ENCODE results near the gene TTLL4. TPM values are rescaled to one million over a fixed set of nuclear protein-coding genes. Genes with fewer than 3 reads are reported as not detected.

TTLL4 gene
- total and polyA plus RNA-seq, 2 donors, result 8.8 to 9.4 TPM

DNA sequence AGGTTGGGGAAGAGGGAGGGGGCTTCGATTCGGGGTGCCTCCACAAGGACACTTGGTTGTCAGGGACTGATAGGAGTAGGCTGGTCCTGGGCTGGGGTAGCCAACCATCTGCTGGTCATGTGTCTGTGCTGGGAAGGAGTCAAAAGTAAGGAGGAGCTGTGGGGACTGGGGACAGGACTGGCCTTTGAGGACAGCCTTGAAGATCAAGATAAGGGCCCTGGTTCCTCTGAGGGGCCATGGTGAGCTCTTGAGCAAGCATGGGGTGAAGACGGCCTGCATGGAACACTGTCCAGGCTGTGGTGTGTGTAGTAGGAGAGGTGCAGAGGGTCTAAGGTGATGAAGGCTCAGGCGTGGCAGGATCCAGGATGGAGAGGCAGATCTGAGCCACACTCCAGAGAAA is 73.1 kb downstream of the TTLL4 start:
- Histone ChIP-seq H3K4me1 (ENCODE audit: control insufficient read depth in 2 of 2, insufficient read depth in 2 of 2, low read length in 2 of 2) (no peaks in the 10 kb centered on the region), H3K27ac (ENCODE audit: low read depth in 1 of 2, low read length in 1 of 2) (peak overlapping the region in 1 of 2 donors; percentile 5), H3K9me3 (ENCODE audit: control insufficient read depth in 2 of 2, insufficient read depth in 1 of 2, low read length in 1 of 2) (no peaks in the 10 kb centered on the region), H3K27me3 (ENCODE audit: control insufficient read depth in 2 of 2, insufficient read depth in 1 of 2, low read length in 1 of 2) (peaks cover 33 to 46% of the 10 kb centered on the region in 2 donors), H3K4me3 (ENCODE audit: low read length in 2 of 2) (no peak overlapping the region), H3K36me3 (ENCODE audit: control insufficient read depth in 2 of 2, insufficient read depth in 2 of 2, low read length in 1 of 2) (no peaks in the 10 kb centered on the region)
- DNase-seq (ENCODE audit: low read depth in 6 of 9, low spot score in 9 of 9), result no peak
- 92% methylated on average over 4 of the region's 4 CpGs for WGBS

DNA sequence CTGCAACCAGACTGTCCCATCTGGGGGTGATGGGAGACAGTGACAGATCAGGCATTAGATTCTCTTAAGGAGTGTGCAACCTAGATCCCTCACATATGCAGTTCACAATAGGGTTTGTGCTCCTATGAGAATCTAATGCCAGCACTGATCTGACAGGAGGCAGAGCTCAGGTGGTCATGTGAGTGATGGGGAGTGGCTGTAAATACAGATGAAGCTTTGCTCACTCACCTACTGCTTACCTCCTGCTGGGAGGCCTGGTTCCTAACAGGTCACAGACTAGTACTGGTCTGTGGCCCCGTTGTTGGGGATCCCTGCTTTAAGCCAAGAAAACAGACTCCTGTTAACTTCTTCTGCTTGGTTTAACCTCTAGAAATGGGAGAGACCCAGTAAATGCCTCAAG is 74.5 kb downstream of the TTLL4 start:
- H3K4me1 ChIP-seq (ENCODE audit: control insufficient read depth in 2 of 2, insufficient read depth in 2 of 2, low read length in 2 of 2), result no peaks in the 10 kb centered on the region
- H3K36me3 ChIP-seq (ENCODE audit: control insufficient read depth in 2 of 2, insufficient read depth in 2 of 2, low read length in 1 of 2), result no peaks in the 10 kb centered on the region
- DNase-seq (ENCODE audit: low read depth in 6 of 9, low spot score in 9 of 9), result no peak

DNA sequence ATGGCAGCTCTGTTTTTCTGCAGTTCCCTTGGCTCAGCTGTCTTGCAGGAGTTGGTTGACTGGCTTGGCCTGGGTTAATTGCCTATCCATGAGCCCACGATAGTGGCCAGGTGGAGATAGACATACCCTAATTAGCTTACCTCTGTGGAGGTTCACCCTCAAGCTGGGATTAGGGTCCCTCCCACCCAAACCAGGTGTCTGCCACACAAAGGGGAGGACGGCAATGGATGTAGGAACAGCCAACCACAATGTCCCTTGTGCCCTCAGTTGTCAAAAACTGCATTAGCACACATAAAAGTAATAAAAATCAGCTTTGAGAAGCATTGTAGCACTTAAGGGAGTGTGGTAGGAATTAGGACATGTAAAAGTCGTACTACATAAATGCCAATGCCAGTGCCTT is 75.5 kb downstream of the TTLL4 start:
- H3K4me3 ChIP-seq (ENCODE audit: low read length in 2 of 2), result no peak overlapping the region
- H3K27ac ChIP-seq (ENCODE audit: low read depth in 1 of 2, low read length in 1 of 2), result no peak overlapping the region
- WGBS, result 86% methylated on average over 3 of the region's 3 CpGs

More for the DNA sequence above, 74.5 kb downstream of the TTLL4 start:
- 43% methylated on average over 1 of the region's 1 CpG for WGBS
- H3K9me3 ChIP-seq (ENCODE audit: control insufficient read depth in 2 of 2, insufficient read depth in 1 of 2, low read length in 1 of 2), result no peaks in the 10 kb centered on the region
- H3K27me3 ChIP-seq (ENCODE audit: control insufficient read depth in 2 of 2, insufficient read depth in 1 of 2, low read length in 1 of 2), result peaks cover 28 to 44% of the 10 kb centered on the region in 2 donors
- no peak overlapping the region for H3K27ac ChIP-seq (ENCODE audit: low read depth in 1 of 2, low read length in 1 of 2)
- H3K4me3 ChIP-seq (ENCODE audit: low read length in 2 of 2), result no peak overlapping the region

DNA sequence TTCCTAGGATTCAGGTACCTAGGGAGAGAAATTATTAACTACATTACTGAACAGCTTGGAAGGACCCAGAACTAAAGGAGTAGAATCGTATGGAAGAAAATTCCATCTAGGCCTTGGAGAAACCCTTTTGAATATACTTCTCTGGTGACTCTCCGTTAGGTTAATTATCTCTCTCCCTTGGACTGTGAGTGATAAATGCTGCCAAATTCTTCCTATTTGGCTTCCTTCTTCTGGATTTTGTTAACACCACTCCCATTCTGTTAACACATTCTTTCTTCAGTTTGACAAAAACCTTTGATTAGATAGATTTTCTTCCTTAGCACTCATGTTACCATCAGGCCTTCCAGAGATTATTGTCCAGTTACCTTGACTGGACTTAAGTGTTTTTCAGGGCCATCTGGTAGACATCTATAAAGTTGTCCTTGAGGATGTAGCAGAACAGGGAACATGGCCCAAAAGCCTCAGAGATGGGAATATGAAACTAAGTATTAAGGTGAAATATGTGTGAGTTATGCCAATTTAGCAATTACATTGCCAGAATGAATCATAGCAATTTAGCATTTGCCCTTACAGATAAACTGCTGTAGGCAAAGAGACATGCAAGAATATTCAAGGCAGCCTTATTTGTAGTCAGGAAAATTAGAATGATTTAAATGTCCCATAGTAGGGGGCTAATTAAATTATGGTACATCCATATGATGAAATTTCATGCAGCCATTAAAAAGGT is 78.1 kb downstream of the TTLL4 start:
- Histone ChIP-seq H3K4me3 (ENCODE audit: low read length in 2 of 2) (no peak overlapping the region), H3K27ac (ENCODE audit: low read depth in 1 of 2, low read length in 1 of 2) (no peak overlapping the region), H3K9me3 (ENCODE audit: control insufficient read depth in 2 of 2, insufficient read depth in 1 of 2, low read length in 1 of 2) (no peaks in the 10 kb centered on the region), H3K36me3 (ENCODE audit: control insufficient read depth in 2 of 2, insufficient read depth in 2 of 2, low read length in 1 of 2) (no peaks in the 10 kb centered on the region), H3K27me3 (ENCODE audit: control insufficient read depth in 2 of 2, insufficient read depth in 1 of 2, low read length in 1 of 2) (peaks cover 2 to 9% of the 10 kb centered on the region in 2 donors), H3K4me1 (ENCODE audit: control insufficient read depth in 2 of 2, insufficient read depth in 2 of 2, low read length in 2 of 2) (no peaks in the 10 kb centered on the region)
- DNase-seq (ENCODE audit: low read depth in 6 of 9, low spot score in 9 of 9), result no peak
- 98% methylated on average over 2 of the region's 2 CpGs for WGBS

More for the DNA sequence above, 75.5 kb downstream of the TTLL4 start:
- Histone ChIP-seq H3K9me3 (ENCODE audit: control insufficient read depth in 2 of 2, insufficient read depth in 1 of 2, low read length in 1 of 2) (no peaks in the 10 kb centered on the region), H3K27me3 (ENCODE audit: control insufficient read depth in 2 of 2, insufficient read depth in 1 of 2, low read length in 1 of 2) (peaks cover 22 to 35% of the 10 kb centered on the region in 2 donors), H3K36me3 (ENCODE audit: control insufficient read depth in 2 of 2, insufficient read depth in 2 of 2, low read length in 1 of 2) (no peaks in the 10 kb centered on the region), H3K4me1 (ENCODE audit: control insufficient read depth in 2 of 2, insufficient read depth in 2 of 2, low read length in 2 of 2) (no peaks in the 10 kb centered on the region)
- DNase-seq (ENCODE audit: low read depth in 6 of 9, low spot score in 9 of 9), result no peak

DNA sequence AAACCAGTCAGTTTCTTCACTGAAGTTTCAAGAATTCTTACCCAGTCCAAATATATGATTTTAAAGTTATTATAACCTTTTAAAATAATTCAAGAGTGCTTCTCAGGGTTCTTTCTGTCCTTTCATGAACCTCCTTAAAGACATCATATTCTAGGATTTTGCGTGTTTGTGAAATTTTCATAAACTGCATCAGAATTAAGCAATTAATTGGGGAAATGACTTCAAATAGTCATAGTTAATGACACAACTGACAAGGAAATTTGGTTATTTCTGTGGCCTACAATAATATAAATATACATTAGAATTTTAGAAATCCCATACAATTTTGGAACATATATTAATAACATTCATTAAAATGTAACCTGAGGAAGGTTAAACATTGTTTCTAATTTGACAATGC is 81.8 kb downstream of the TTLL4 start:
- no peak for DNase-seq (ENCODE audit: low read depth in 6 of 9, low spot score in 9 of 9)
- Histone ChIP-seq H3K4me1 (ENCODE audit: control insufficient read depth in 2 of 2, insufficient read depth in 2 of 2, low read length in 2 of 2) (no peaks in the 10 kb centered on the region), H3K27me3 (ENCODE audit: control insufficient read depth in 2 of 2, insufficient read depth in 1 of 2, low read length in 1 of 2) (peaks cover 0 to 4% of the 10 kb centered on the region in 2 donors), H3K4me3 (ENCODE audit: low read length in 2 of 2) (no peak overlapping the region), H3K9me3 (ENCODE audit: control insufficient read depth in 2 of 2, insufficient read depth in 1 of 2, low read length in 1 of 2) (no peaks in the 10 kb centered on the region), H3K27ac (ENCODE audit: low read depth in 1 of 2, low read length in 1 of 2) (no peak overlapping the region), H3K36me3 (ENCODE audit: control insufficient read depth in 2 of 2, insufficient read depth in 2 of 2, low read length in 1 of 2) (no peaks in the 10 kb centered on the region)
- 100% methylated on average over 1 of the region's 1 CpG for WGBS

DNA sequence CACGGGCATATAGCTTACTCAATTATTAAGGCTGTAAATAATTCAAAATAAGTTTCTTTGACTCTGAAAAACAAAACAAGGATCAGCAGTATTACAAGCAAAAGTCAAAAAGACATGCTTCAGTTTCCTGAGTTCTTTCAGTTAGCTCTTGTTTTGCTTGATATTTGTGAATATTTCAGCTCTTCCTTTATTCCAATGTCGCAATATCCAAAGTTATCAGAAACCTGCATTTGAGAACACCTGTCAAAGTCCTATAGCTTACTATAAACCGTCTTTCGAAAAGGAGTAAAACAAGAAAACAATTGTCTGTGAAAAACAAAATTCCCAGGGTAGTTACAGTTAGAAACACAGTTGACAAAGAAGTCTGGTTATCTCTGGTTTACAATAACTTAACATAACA is 86.1 kb downstream of the TTLL4 start:
- 95% methylated on average over 4 of the region's 4 CpGs for WGBS
- Histone ChIP-seq H3K36me3 (ENCODE audit: control insufficient read depth in 2 of 2, insufficient read depth in 2 of 2, low read length in 1 of 2) (no peaks in the 10 kb centered on the region), H3K4me3 (ENCODE audit: low read length in 2 of 2) (no peak overlapping the region), H3K27ac (ENCODE audit: low read depth in 1 of 2, low read length in 1 of 2) (no peak overlapping the region), H3K4me1 (ENCODE audit: control insufficient read depth in 2 of 2, insufficient read depth in 2 of 2, low read length in 2 of 2) (no peaks in the 10 kb centered on the region), H3K9me3 (ENCODE audit: control insufficient read depth in 2 of 2, insufficient read depth in 1 of 2, low read length in 1 of 2) (no peaks in the 10 kb centered on the region), H3K27me3 (ENCODE audit: control insufficient read depth in 2 of 2, insufficient read depth in 1 of 2, low read length in 1 of 2) (peaks cover 0 to 21% of the 10 kb centered on the region in 2 donors)
- no peak for DNase-seq (ENCODE audit: low read depth in 6 of 9, low spot score in 9 of 9)

DNA sequence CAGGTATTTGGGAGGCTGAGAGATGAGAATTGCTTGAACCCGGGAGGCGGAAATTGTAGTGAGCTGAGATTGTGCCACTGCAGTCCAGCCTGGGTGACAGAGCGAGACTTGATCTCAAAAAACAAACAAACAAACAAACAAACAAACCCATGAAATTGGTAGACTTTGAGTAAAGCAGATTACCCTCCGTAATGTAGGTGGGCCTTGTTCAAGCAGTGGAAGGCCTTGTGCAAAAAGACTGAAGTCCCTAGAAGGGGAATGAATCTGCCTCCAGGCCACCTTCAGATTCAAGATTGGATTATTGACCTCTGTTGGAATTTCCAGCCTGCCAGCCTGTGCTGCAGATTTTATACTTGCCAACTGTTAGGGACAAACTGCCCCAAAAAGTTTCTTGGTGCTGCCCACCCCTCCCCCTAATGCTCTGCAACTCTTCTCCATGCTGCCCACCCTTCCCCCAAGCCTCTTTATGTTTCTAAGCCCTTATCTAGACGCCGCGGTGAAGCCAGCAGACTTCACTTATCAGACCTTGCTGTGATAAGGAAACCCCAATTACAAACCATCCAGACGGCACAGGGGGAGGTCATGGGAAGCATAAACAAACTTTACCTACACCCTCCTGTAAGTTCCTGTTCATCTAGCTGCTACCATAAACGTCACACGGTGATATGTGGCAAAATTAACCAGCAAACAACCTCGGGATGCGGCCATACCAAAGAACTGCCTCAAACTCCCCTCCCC is 88.3 kb downstream of the TTLL4 start:
- no peak for DNase-seq (ENCODE audit: low read depth in 6 of 9, low spot score in 9 of 9)
- no peak overlapping the region for H3K27ac ChIP-seq (ENCODE audit: low read depth in 1 of 2, low read length in 1 of 2)

DNA sequence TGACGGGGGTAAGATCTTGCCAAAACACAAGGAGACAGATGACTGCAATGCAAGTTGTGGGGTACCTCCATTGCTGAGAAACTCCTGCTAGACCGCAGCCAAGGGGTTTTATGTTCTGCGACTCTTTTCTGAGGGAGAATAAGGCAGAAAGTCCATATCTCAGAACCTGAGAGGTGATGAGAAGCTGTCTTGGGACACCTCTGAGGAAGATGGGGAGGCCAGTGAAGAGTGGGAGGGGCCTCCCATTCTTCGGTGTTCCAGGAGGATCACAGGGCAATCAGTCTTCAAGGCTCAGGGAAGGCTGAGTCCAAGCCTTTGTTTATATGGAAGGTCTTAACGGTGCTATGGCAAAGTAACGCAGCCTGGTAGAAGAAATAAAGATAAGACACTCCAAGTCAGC is 89.4 kb downstream of the TTLL4 start:
- no peak for DNase-seq (ENCODE audit: low read depth in 6 of 9, low spot score in 9 of 9)
- Histone ChIP-seq H3K27me3 (ENCODE audit: control insufficient read depth in 2 of 2, insufficient read depth in 1 of 2, low read length in 1 of 2) (peaks cover 0 to 22% of the 10 kb centered on the region in 2 donors), H3K4me3 (ENCODE audit: low read length in 2 of 2) (no peak overlapping the region), H3K4me1 (ENCODE audit: control insufficient read depth in 2 of 2, insufficient read depth in 2 of 2, low read length in 2 of 2) (no peaks in the 10 kb centered on the region), H3K36me3 (ENCODE audit: control insufficient read depth in 2 of 2, insufficient read depth in 2 of 2, low read length in 1 of 2) (no peaks in the 10 kb centered on the region), H3K9me3 (ENCODE audit: control insufficient read depth in 2 of 2, insufficient read depth in 1 of 2, low read length in 1 of 2) (peaks cover 0 to 2% of the 10 kb centered on the region in 2 donors), H3K27ac (ENCODE audit: low read depth in 1 of 2, low read length in 1 of 2) (no peak overlapping the region)
- 68% methylated on average over 6 of the region's 6 CpGs for whole genome bisulfite sequencing

More for the DNA sequence above, 88.3 kb downstream of the TTLL4 start:
- peaks cover 0 to 25% of the 10 kb centered on the region in 2 donors for H3K27me3 ChIP-seq (ENCODE audit: control insufficient read depth in 2 of 2, insufficient read depth in 1 of 2, low read length in 1 of 2)
- WGBS, result 40% methylated on average over 12 of the region's 12 CpGs
- H3K36me3 ChIP-seq (ENCODE audit: control insufficient read depth in 2 of 2, insufficient read depth in 2 of 2, low read length in 1 of 2), result no peaks in the 10 kb centered on the region
- no peak overlapping the region for H3K4me3 ChIP-seq (ENCODE audit: low read length in 2 of 2)
- H3K4me1 ChIP-seq (ENCODE audit: control insufficient read depth in 2 of 2, insufficient read depth in 2 of 2, low read length in 2 of 2), result no peaks in the 10 kb centered on the region
- H3K9me3 ChIP-seq (ENCODE audit: control insufficient read depth in 2 of 2, insufficient read depth in 1 of 2, low read length in 1 of 2), result no peaks in the 10 kb centered on the region

DNA sequence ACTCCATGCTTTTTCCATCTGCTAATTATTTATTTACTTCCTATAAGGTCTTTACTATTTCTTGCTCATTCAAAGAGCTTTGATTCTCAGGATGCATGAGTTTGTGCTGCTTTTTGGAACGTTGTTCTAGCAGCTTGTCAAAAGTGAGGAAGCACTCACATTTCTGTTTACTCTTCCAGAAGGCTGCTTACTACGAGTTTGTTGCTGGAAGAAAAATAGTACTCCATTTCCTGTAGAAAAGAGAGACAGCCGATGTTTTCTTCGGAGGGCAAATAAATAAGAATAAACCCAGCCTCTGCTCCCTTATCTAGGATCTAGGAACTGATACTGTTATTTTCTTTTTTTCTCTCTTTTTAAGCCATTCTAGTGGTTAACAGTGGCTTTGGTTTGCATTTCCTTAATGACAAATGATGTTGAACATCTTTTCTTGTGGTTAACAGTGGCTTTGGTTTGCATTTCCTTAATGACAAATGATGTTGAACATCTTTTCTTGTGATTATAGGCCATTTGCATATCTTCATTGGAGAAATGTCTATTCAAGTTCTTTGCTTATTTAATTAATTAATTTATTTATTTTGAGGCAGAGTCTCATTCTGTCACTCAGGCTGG is 91.9 kb downstream of the TTLL4 start:
- peaks cover 0 to 2% of the 10 kb centered on the region in 2 donors for H3K9me3 ChIP-seq (ENCODE audit: control insufficient read depth in 2 of 2, insufficient read depth in 1 of 2, low read length in 1 of 2)
- no peaks in the 10 kb centered on the region for H3K36me3 ChIP-seq (ENCODE audit: control insufficient read depth in 2 of 2, insufficient read depth in 2 of 2, low read length in 1 of 2)
- peaks cover 0 to 29% of the 10 kb centered on the region in 2 donors for H3K27me3 ChIP-seq (ENCODE audit: control insufficient read depth in 2 of 2, insufficient read depth in 1 of 2, low read length in 1 of 2)
- H3K27ac ChIP-seq (ENCODE audit: low read depth in 1 of 2, low read length in 1 of 2), result no peak overlapping the region
- no peak for DNase-seq (ENCODE audit: low read depth in 6 of 9, low spot score in 9 of 9)
- 19% methylated on average over 4 of the region's 4 CpGs for WGBS
- H3K4me1 ChIP-seq (ENCODE audit: control insufficient read depth in 2 of 2, insufficient read depth in 2 of 2, low read length in 2 of 2), result no peaks in the 10 kb centered on the region
- no peak overlapping the region for H3K4me3 ChIP-seq (ENCODE audit: low read length in 2 of 2)

Measured in thymus (tissue), 11 donors.